Neural cell (in vitro differentiated cells): Measurements from ENCODE around the gene GANAB.

Experiments used
- CTCF ChIP-seq: fragments of 450-650 bp; IDR thresholded peaks from 2 replicates; pipeline ENCODE4 v1.5.1; 2014; ENCODE audit warnings: antibody characterized with exemption, mild to moderate bottlenecking, moderate library complexity; ENCODE audit not compliant: poor library complexity, severe bottlenecking
- EZH2 ChIP-seq: fragments of 200-600, 300-800 bp; shearing (Covaris generic), sonication (generic); IDR thresholded peaks from 2 replicates; pipeline ENCODE4 v1.6.1; 2014; ENCODE audit warnings: antibody characterized with exemption, low read length, borderline replicate concordance, mild to moderate bottlenecking; ENCODE audit not compliant: insufficient read depth, poor library complexity, severe bottlenecking
- POLR2AphosphoS5 ChIP-seq: IDR thresholded peaks from 2 replicates; pipeline ENCODE4 v1.6.1; 2012
- RAD21 ChIP-seq: fragments of 450-650 bp; conservative IDR thresholded peaks from 2 replicates; pipeline ENCODE4 v1.6.1; 2014; ENCODE audit warnings: antibody characterized with exemption, mild to moderate bottlenecking, moderate library complexity
- REST ChIP-seq: IDR thresholded peaks from 2 replicates; pipeline ENCODE4 v1.6.1; 2012; ENCODE audit warnings: borderline replicate concordance
- SMC3 ChIP-seq: fragments of 450-650 bp; conservative IDR thresholded peaks from 2 replicates; pipeline ENCODE4 v1.6.1; 2014; ENCODE audit warnings: antibody characterized with exemption, mild to moderate bottlenecking, moderate library complexity; ENCODE audit not compliant: poor library complexity

- TF ChIP-seq CTCF (no peak), REST (no peak), POLR2AphosphoS5 (no peak), RAD21 (no peak), EZH2 (no peak), SMC3 (no peak)
Measured at GRCh38 chr11:62599069-62599696, 47.2 kb downstream of the GANAB start.
